GM12874 (cell line): ENCODE data around the gene FIGN.

Experiments
- TF ChIP-seq, protein P1 (sequence below): IDR thresholded peaks from 2 replicates; pipeline ENCODE4 v1.5.1; 2011; ENCODE audit warnings: low read depth, mild to moderate bottlenecking, control low read depth, low read length, moderate library complexity; ENCODE audit not compliant: insufficient read depth

The FIGN gene

GRCh38 chr2:163756588-163756987, 20.8 kb upstream of the FIGN start:
- TF ChIP-seq, protein P1, sequence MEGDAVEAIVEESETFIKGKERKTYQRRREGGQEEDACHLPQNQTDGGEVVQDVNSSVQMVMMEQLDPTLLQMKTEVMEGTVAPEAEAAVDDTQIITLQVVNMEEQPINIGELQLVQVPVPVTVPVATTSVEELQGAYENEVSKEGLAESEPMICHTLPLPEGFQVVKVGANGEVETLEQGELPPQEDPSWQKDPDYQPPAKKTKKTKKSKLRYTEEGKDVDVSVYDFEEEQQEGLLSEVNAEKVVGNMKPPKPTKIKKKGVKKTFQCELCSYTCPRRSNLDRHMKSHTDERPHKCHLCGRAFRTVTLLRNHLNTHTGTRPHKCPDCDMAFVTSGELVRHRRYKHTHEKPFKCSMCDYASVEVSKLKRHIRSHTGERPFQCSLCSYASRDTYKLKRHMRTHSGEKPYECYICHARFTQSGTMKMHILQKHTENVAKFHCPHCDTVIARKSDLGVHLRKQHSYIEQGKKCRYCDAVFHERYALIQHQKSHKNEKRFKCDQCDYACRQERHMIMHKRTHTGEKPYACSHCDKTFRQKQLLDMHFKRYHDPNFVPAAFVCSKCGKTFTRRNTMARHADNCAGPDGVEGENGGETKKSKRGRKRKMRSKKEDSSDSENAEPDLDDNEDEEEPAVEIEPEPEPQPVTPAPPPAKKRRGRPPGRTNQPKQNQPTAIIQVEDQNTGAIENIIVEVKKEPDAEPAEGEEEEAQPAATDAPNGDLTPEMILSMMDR: no peak

DNA sequence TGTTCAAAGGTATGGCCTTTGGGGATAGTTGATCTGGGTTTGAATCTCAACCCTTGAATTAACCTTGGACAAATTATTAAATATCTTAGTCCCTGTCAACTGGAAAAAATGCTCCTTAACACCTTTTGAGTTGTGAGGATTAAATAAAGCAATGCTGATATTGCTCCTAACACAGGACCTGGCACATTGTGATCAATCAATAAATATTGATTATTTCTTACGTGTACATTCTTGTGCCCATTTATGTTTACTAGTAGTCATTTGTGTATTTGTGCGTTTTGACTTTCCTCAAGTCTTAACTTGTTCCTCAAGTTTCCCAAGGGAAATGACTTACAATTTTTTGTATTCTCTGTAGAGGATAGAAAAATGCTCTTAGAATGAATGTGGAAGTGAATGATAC, 19.6 kb upstream of the FIGN start:
- TF ChIP-seq, protein P1: no peak

DNA sequence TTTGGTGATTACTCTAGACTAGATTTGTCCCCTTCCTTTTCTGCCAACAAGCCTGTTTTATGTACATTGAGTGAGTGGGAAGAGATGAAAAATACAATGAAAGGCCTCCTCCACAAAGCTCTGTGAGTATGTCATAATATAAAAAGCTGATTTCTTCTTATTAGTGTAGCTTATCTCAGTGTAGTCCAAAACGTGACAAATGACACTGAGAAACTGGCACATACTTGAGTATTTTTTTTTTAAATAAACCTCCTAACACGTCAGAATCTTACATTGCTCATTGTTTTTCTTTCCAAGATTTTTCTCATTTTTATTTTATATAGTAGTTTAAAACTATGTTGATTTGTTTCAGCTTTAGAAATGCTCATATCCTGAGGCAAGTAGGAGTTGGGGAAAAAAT, 17.9 kb upstream of the FIGN start:
- TF ChIP-seq, protein P1: no peak

- TF ChIP-seq, protein P1: no peak
These were observed 16.5 kb upstream of the FIGN start for GRCh38 chr2:163752267-163752666.

GRCh38 chr2:163751696-163752095, 15.9 kb upstream of the FIGN start:
- TF ChIP-seq, protein P1: no peak

- TF ChIP-seq, protein P1: no peak
These were observed 12.6 kb upstream of the FIGN start for GRCh38 chr2:163748420-163748819.

GRCh38 chr2:163741435-163741834, 5.6 kb upstream of the FIGN start:
- TF ChIP-seq, protein P1: no peak

DNA sequence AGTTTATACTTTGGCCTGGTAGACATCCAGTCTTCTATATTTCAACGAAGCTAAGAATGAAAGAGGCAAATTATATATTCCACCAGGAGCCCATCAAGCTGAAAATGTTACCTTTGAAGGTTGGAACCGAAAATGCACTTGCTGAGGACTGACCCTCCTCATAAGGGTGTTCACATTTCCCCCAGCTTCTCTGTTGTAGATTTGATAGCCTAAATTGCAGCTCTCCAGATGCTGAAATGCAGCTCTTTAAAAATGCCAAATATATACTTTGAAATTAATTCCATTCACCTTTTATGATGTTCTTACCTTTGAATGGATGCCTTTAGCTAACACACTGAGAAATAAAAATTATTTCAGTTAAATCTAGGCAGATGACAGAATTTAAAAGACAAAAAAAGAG, 1.8 kb upstream of the FIGN start:
- TF ChIP-seq, protein P1: no peak
